ENCODE data around the gene ZNF3. TPM values are rescaled to one million over a fixed set of nuclear protein-coding genes. Genes with fewer than 3 reads are reported as not detected.

Gene ZNF3
- total and polyA plus RNA-seq, 9 of the 15 experiments (the other 6 are each of a cell fraction or from before 2014, with no cell fraction given), result 30.0 to 64.9 (median 51.5) TPM

GRCh38 chr7:100093925-100094486, 12.5 kb upstream of the ZNF3 start (continued):
- TF ChIP-seq, protein P1, sequence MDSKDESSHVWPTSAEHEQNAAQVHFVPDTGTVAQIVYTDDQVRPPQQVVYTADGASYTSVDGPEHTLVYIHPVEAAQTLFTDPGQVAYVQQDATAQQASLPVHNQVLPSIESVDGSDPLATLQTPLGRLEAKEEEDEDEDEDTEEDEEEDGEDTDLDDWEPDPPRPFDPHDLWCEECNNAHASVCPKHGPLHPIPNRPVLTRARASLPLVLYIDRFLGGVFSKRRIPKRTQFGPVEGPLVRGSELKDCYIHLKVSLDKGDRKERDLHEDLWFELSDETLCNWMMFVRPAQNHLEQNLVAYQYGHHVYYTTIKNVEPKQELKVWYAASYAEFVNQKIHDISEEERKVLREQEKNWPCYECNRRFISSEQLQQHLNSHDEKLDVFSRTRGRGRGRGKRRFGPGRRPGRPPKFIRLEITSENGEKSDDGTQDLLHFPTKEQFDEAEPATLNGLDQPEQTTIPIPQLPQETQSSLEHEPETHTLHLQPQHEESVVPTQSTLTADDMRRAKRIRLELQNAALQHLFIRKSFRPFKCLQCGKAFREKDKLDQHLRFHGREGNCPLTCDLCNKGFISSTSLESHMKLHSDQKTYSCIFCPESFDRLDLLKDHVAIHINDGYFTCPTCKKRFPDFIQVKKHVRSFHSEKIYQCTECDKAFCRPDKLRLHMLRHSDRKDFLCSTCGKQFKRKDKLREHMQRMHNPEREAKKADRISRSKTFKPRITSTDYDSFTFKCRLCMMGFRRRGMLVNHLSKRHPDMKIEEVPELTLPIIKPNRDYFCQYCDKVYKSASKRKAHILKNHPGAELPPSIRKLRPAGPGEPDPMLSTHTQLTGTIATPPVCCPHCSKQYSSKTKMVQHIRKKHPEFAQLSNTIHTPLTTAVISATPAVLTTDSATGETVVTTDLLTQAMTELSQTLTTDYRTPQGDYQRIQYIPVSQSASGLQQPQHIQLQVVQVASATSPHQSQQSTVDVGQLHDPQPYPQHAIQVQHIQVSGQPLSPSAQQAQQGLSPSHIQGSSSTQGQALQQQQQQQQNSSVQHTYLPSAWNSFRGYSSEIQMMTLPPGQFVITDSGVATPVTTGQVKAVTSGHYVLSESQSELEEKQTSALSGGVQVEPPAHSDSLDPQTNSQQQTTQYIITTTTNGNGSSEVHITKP (IDR thresholded peaks at IDR 0.05; ENCODE audit: partially characterized antibody), result no peak
- TF ChIP-seq DPF2 (IDR thresholded peaks at IDR 0.05), result no peak
- TF ChIP-seq MED1 (CRISPR knock-in tag; IDR thresholded peaks at IDR 0.05; ENCODE audit: borderline replicate concordance), result no peak
- no peak for TF ChIP-seq ZNF124 (CRISPR knock-in tag; IDR thresholded peaks at IDR 0.05)
- no peak for TF ChIP-seq FOS (IDR thresholded peaks at IDR 0.05; ENCODE audit: extremely low read depth, insufficient read length)
- TF ChIP-seq SUPT5H (IDR thresholded peaks at IDR 0.05), result peak; percentile 61
- no peak for TF ChIP-seq SOX6 (IDR thresholded peaks at IDR 0.05)
- TF ChIP-seq ATF2 (CRISPR knock-in tag; IDR thresholded peaks at IDR 0.05), result no peak
- TF ChIP-seq, protein P2, sequence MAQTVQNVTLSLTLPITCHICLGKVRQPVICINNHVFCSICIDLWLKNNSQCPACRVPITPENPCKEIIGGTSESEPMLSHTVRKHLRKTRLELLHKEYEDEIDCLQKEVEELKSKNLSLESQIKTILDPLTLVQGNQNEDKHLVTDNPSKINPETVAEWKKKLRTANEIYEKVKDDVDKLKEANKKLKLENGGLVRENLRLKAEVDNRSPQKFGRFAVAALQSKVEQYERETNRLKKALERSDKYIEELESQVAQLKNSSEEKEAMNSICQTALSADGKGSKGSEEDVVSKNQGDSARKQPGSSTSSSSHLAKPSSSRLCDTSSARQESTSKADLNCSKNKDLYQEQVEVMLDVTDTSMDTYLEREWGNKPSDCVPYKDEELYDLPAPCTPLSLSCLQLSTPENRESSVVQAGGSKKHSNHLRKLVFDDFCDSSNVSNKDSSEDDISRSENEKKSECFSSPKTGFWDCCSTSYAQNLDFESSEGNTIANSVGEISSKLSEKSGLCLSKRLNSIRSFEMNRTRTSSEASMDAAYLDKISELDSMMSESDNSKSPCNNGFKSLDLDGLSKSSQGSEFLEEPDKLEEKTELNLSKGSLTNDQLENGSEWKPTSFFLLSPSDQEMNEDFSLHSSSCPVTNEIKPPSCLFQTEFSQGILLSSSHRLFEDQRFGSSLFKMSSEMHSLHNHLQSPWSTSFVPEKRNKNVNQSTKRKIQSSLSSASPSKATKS (CRISPR knock-in tag; IDR thresholded peaks at IDR 0.05), result no peak
- TF ChIP-seq LEF1 (IDR thresholded peaks at IDR 0.05), result no peak
- TF ChIP-seq L3MBTL2 (IDR thresholded peaks at IDR 0.05), result no peak
- no peak for TF ChIP-seq SREBF1 (IDR thresholded peaks at IDR 0.05; ENCODE audit: borderline replicate concordance, low read depth, low read length)
- 0 out of 2 replicates have a peak, but pooled peaks have one; percentile 24 for TF ChIP-seq TFAP4 (CRISPR knock-in tag; IDR thresholded peaks at IDR 0.05; ENCODE audit: borderline replicate concordance)
- TF ChIP-seq ZNF511 (CRISPR knock-in tag; IDR thresholded peaks at IDR 0.05), result no peak
- TF ChIP-seq ZEB2 (IDR thresholded peaks at IDR 0.05), result no peak
- TF ChIP-seq ZNF232 (CRISPR knock-in tag; IDR thresholded peaks at IDR 0.05), result no peak
- TF ChIP-seq, protein P3, sequence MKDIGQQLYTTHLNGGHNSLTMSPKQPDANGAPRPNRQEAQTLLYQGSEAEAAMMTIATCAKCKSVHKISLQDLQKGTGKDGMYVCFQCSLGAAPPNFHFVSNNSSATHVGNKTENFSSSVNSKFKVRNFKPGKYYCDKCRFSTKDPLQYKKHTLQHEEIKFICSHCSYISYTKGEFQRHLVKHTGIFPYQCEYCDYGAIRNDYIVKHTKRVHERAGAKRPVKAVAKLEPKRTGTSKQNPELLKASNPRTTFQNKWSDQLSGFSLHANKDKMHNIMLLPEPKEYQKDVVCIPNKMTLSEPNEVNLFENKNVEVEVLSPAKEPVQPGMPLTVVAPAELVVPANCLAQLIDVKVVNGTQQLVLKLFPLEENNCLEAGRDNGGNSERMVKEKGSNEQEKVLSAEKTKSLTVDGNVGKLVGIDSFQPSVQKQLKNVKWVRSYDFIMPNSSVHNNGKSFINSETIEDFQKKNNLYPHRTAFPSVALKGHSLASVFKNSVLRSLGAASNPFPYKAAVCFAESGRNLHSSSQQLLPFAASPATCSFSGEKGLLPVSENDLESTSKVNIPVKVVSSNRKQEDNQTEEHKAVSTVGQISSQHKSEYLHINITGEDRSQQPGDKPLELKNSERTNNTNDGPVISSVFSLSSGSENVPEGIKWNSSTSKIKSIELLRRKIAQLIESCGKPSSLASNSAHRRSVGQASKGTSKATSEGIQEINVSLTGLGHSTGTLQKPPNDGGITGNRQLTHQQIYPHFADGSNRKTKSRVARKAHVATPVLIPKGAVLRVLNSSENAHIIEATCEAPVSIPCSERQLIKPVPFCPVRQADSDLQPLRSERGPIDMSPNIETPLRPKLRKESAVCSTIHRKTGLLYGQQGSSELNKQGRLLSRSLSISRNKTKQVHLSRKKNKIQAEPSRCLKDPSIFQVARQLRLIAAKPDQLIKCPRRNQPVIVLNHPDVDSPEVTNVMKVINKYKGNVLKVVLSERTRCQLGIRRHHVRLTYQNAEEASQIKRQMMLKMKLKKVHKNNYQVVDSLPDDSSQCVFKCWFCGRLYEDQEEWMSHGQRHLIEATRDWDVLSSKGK (CRISPR knock-in tag; IDR thresholded peaks at IDR 0.05), result no peak
- no peak for TF ChIP-seq NFATC3 (IDR thresholded peaks at IDR 0.05)
